Fibroblast of lung (primary cell): ENCODE data around the gene CNOT1. TPM values are rescaled to one million over a fixed set of nuclear protein-coding genes. Genes with fewer than 3 reads are reported as not detected.
"Not testable (repeated sequence)": the region's sequence is repeated elsewhere in the genome, so short reads cannot be mapped to it uniquely, and the experiment has no call there.

Experiments used
- DNase-seq, 2 donors: peaks; one replicate each; pipeline versions ENCODE4 v3.0.0 to v3.0.0-alpha.2; 2010; ENCODE audit warnings: low read depth in 2 of 2
- H2AFZ ChIP-seq: 2 replicates; pipeline ENCODE4 v1.5.1; 2012; ENCODE audit warnings: low read length, control low read depth, inconsistent platforms
- H3K27ac ChIP-seq: 2 replicates; pipeline ENCODE4 v1.5.1; 2011; ENCODE audit warnings: low read length, control low read depth; ENCODE audit not compliant: insufficient read depth
- H3K27me3 ChIP-seq: 2 replicates; pipeline ENCODE4 v1.5.1; 2011; ENCODE audit warnings: mild to moderate bottlenecking, low read length; ENCODE audit not compliant: control insufficient read depth, insufficient read depth
- H3K36me3 ChIP-seq: 2 replicates; pipeline ENCODE4 v1.5.1; 2011; ENCODE audit warnings: low read length; ENCODE audit not compliant: control insufficient read depth, insufficient read depth
- H3K4me1 ChIP-seq: 2 replicates; pipeline ENCODE4 v1.5.1; 2011; ENCODE audit warnings: low read length; ENCODE audit not compliant: control insufficient read depth, insufficient read depth; ENCODE audit errors: extremely low read depth
- H3K4me2 ChIP-seq: 2 replicates; pipeline ENCODE4 v1.5.1; 2011; ENCODE audit warnings: low read length, control low read depth; ENCODE audit not compliant: insufficient read depth; ENCODE audit errors: extremely low read depth
- H3K4me3 ChIP-seq, 4 experiments: fragments of 200-600 bp in 1 of 4; sonication (generic) in 1 of 4; replicated peaks in 1 of 4; 2 replicates each; pipeline ENCODE4 v1.5.1; 2011 to 2016; ENCODE audit warnings: low read length in 4 of 4, low read depth in 3 of 4, mild to moderate bottlenecking in 3 of 4, control low read depth in 2 of 4, inconsistent platforms in 1 of 4, mixed read lengths in 1 of 4; ENCODE audit not compliant: insufficient read depth in 1 of 4; ENCODE audit errors: control extremely low read depth in 1 of 4
- H3K79me2 ChIP-seq: 2 replicates; pipeline ENCODE4 v1.5.1; 2012; ENCODE audit warnings: mild to moderate bottlenecking, low read length, inconsistent platforms; ENCODE audit not compliant: control insufficient read depth, insufficient read depth
- H3K9ac ChIP-seq: 2 replicates; pipeline ENCODE4 v1.5.1; 2011; ENCODE audit warnings: mild to moderate bottlenecking, low read length, control low read depth; ENCODE audit not compliant: insufficient read depth
- H3K9me3 ChIP-seq: 2 replicates; pipeline ENCODE4 v1.5.1; 2012; ENCODE audit warnings: low read depth, low read length; ENCODE audit not compliant: control insufficient read depth, insufficient read depth
- H4K20me1 ChIP-seq: 2 replicates; pipeline ENCODE4 v1.5.1; 2011; ENCODE audit warnings: low read length; ENCODE audit not compliant: control insufficient read depth, insufficient read depth; ENCODE audit errors: extremely low read depth
- EZH2 ChIP-seq: IDR thresholded peaks from 2 replicates; pipeline ENCODE4 v1.5.1; 2012; ENCODE audit warnings: low read length, control low read depth, mild to moderate bottlenecking; ENCODE audit errors: missing control alignments
- polyA plus RNA-seq, 2 donors: library from polyadenylated mRNA; depleted of rRNA in 1 of 2; stranded (reverse) in 1 of 2; unstranded in 1 of 2; fragments of >200 nt; gene quantifications; 2 replicates each; pipeline ENCODE4 v1.2.1, GENCODE V29; 2011 to 2012; ENCODE audit warnings: missing spikeins in 1 of 2
- total RNA-seq: library from RNA; depleted of rRNA; stranded (reverse); fragments of >200 nt; gene quantifications from 2 replicates; pipeline ENCODE4 v1.2.1, GENCODE V29; 2014
- TF ChIP-seq, protein P1 (sequence below), 2 donors: IDR thresholded peaks in 1 of 2; conservative IDR thresholded peaks in 1 of 2; 1 replicate in 1 of 2; 2 replicates in 1 of 2; pipeline ENCODE4 v1.5.1; 2011 to 2012; ENCODE audit warnings: low read length in 2 of 2, control low read depth in 1 of 2, inconsistent platforms in 1 of 2, low read depth in 1 of 2, mild to moderate bottlenecking in 1 of 2

The CNOT1 gene
- total and polyA plus RNA-seq, 2 donors (not counting 1 experiment from before 2014, with no cell fraction given), result 59.0 to 162 TPM

DNA sequence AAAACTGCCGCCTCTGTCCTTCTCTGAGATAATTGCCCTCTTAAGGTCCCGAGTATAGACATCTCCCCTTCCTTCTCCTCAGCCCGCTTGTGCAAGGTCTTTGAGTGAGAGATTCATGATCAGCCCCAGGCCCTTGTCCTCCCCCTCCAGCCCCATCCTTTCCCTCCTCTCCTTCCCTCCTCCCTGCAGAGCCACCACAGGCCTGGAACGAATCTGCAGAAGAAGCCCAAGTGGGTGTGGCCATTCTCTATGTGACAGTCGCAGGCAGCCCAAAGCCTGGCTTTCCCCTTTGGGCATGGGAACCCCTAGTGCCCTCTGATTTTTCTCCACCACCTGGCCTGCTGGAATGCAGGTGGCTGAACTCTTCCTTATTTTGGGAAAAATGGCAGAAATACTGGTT lies 136.9 kb downstream of the CNOT1 start:
- TF ChIP-seq, protein P1, sequence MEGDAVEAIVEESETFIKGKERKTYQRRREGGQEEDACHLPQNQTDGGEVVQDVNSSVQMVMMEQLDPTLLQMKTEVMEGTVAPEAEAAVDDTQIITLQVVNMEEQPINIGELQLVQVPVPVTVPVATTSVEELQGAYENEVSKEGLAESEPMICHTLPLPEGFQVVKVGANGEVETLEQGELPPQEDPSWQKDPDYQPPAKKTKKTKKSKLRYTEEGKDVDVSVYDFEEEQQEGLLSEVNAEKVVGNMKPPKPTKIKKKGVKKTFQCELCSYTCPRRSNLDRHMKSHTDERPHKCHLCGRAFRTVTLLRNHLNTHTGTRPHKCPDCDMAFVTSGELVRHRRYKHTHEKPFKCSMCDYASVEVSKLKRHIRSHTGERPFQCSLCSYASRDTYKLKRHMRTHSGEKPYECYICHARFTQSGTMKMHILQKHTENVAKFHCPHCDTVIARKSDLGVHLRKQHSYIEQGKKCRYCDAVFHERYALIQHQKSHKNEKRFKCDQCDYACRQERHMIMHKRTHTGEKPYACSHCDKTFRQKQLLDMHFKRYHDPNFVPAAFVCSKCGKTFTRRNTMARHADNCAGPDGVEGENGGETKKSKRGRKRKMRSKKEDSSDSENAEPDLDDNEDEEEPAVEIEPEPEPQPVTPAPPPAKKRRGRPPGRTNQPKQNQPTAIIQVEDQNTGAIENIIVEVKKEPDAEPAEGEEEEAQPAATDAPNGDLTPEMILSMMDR (conservative IDR thresholded peaks at IDR 0.05 in 1 of 2, IDR thresholded peaks at IDR 0.05 in 1 of 2; ENCODE audit: low read depth in 1 of 2, low read length in 2 of 2), result no peak
- no peak for TF ChIP-seq EZH2
- Histone ChIP-seq H3K9me3 (no peaks in the 10 kb centered on the region), H3K27ac (no peak overlapping the region)

GRCh38 chr16:58492066-58492465 lies 137.6 kb downstream of the CNOT1 start:
- Histone ChIP-seq H3K9ac (no peak overlapping the region), H3K9me3 (no peaks in the 10 kb centered on the region), H3K27ac (no peak overlapping the region), H3K79me2 (no peaks in the 10 kb centered on the region), H3K27me3 (peaks cover 2% of the 10 kb centered on the region), H2AFZ (no peak overlapping the region), H3K36me3 (no peaks in the 10 kb centered on the region), H4K20me1 (no peaks in the 10 kb centered on the region), H3K4me2 (no peak overlapping the region), H3K4me1 (peaks cover 8% of the 10 kb centered on the region), H3K4me3 (no peak overlapping the region)
- TF ChIP-seq, protein P1 (conservative IDR thresholded peaks at IDR 0.05 in 1 of 2, IDR thresholded peaks at IDR 0.05 in 1 of 2; ENCODE audit: low read depth in 1 of 2, low read length in 2 of 2), result no peak
- TF ChIP-seq EZH2, result no peak
- DNase-seq, result no peak

More for the DNA sequence above, 136.9 kb downstream of the CNOT1 start:
- Histone ChIP-seq H3K27me3 (peaks cover 2% of the 10 kb centered on the region), H3K4me1 (peaks cover 8% of the 10 kb centered on the region), H3K9ac (no peak overlapping the region), H4K20me1 (no peaks in the 10 kb centered on the region), H3K4me3 (no peak overlapping the region), H3K4me2 (no peak overlapping the region), H3K79me2 (no peaks in the 10 kb centered on the region), H2AFZ (no peak overlapping the region), H3K36me3 (no peaks in the 10 kb centered on the region)
- DNase-seq, result no peak

GRCh38 chr16:58490539-58490938 lies 139.1 kb downstream of the CNOT1 start:
- DNase-seq, H4K20me1 ChIP-seq: not testable (repeated sequence)

More at GRCh38 chr16:58490539-58490938, 139.1 kb downstream of the CNOT1 start:
- H3K27me3 ChIP-seq, H3K79me2 ChIP-seq, H3K4me2 ChIP-seq, H3K9ac ChIP-seq, H3K4me3 ChIP-seq, H3K36me3 ChIP-seq, H3K27ac ChIP-seq, H3K4me1 ChIP-seq, H3K9me3 ChIP-seq, H2AFZ ChIP-seq: not testable (repeated sequence)
